Breast epithelium (tissue), 4 donors: ENCODE data around the gene MET. TPM values are rescaled to one million over a fixed set of nuclear protein-coding genes. Genes with fewer than 3 reads are reported as not detected.

Source experiments
- DNase-seq, 2 donors: peaks; one replicate each; pipeline ENCODE4 v3.0.0-alpha.2; 2019; ENCODE audit warnings: low spot score in 2 of 2
- H3K27ac ChIP-seq, 2 donors: fragments of 200-600 bp; sonication (generic) in 1 of 2; one replicate each; pipeline ENCODE4 v1.5.1; 2016 to 2019; ENCODE audit warnings: mild to moderate bottlenecking in 1 of 2
- H3K27me3 ChIP-seq, 2 donors: fragments of 200-600 bp; sonication (generic) in 1 of 2; one replicate each; pipeline versions ENCODE4 v1.5.1 to v1.6.0; 2017 to 2019; ENCODE audit warnings: control low read depth in 1 of 2, mild to moderate bottlenecking in 1 of 2
- H3K36me3 ChIP-seq: fragments of 200-600 bp; one replicate; pipeline ENCODE4 v1.5.1; 2019
- H3K4me1 ChIP-seq, 2 donors: fragments of 200-600 bp; sonication (generic); one replicate each; pipeline ENCODE4 v1.5.1; 2016 to 2019; ENCODE audit warnings: control low read depth in 1 of 2
- H3K4me3 ChIP-seq, 3 donors: fragments of 200-600 bp; sonication (generic); 1 replicate in 2 of 3; 2 replicates in 1 of 3; pipeline ENCODE4 v1.5.1; 2016 to 2019; ENCODE audit warnings: mild to moderate bottlenecking in 3 of 3, moderate library complexity in 2 of 3
- H3K9me3 ChIP-seq, 2 donors: fragments of 200-600 bp; sonication (generic) in 1 of 2; one replicate each; pipeline ENCODE4 v1.5.1; 2016 to 2019; ENCODE audit warnings: control low read depth in 1 of 2
- POLR2A ChIP-seq: fragments of 450-650 bp; IDR thresholded peaks from one replicate; pipeline ENCODE4 v1.6.1; 2016; ENCODE audit warnings: antibody characterized with exemption, mild to moderate bottlenecking, moderate library complexity
- POLR2AphosphoS5 ChIP-seq, 3 donors: sonication (generic); formaldehyde crosslinking; IDR thresholded peaks; one replicate each; pipeline ENCODE4 v1.6.1; 2017; ENCODE audit warnings: antibody characterized with exemption in 3 of 3
- intact Hi-C: fragments of 100-400 bp; cut with DNase I; formaldehyde crosslinking; loops from one replicate; pipeline ENCODE4 v1.15.1; 2023; ENCODE audit warnings: low total_unique reads
- total RNA-seq, 3 donors: library from RNA; depleted of rRNA; stranded (reverse); fragments of >200 nt; gene quantifications; one replicate each; pipeline ENCODE4 v1.1.0, GENCODE V29; 2016
- TF ChIP-seq, protein P1 (sequence below), 3 donors: fragments of 450-650 bp; IDR thresholded peaks; one replicate each; pipeline ENCODE4 v1.5.1; 2016 to 2017; ENCODE audit warnings: antibody characterized with exemption in 3 of 3, mild to moderate bottlenecking in 3 of 3, moderate library complexity in 3 of 3

The MET gene
- total RNA-seq, 3 donors from 2014 or later = 25.8 to 85.6 (median 40.6) TPM

DNA sequence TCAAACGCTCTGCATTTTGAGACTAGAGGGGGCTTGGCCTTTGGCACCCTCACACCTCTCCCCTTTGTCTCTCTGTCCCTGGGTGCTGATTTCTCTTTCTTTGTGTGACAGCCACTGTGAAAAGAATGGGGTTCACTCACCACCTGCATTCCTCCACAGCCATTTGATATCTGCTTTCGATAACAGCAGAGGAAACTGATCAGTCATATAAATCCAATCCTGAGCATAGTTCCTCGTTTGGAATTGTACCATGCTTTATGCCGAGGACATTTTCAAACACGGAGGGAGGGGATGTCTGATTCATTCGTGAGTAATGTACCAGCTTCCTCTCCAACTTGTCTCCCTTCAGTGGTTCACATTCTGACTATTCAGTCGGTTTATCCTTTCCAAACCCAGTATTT is 15.8 kb downstream of the MET start:
- Histone ChIP-seq H3K4me1 (peaks cover 0 to 4% of the 10 kb centered on the region in 2 donors), H3K27me3 (no peaks in the 10 kb centered on the region), H3K27ac (no peak overlapping the region), H3K4me3 (no peak overlapping the region), H3K36me3 (no peaks in the 10 kb centered on the region), H3K9me3 (no peaks in the 10 kb centered on the region)
- no peak for DNase-seq
- TF ChIP-seq POLR2AphosphoS5 (IDR thresholded peaks at IDR 0.05) = no peak
- no peak for TF ChIP-seq POLR2A
- TF ChIP-seq, protein P1, sequence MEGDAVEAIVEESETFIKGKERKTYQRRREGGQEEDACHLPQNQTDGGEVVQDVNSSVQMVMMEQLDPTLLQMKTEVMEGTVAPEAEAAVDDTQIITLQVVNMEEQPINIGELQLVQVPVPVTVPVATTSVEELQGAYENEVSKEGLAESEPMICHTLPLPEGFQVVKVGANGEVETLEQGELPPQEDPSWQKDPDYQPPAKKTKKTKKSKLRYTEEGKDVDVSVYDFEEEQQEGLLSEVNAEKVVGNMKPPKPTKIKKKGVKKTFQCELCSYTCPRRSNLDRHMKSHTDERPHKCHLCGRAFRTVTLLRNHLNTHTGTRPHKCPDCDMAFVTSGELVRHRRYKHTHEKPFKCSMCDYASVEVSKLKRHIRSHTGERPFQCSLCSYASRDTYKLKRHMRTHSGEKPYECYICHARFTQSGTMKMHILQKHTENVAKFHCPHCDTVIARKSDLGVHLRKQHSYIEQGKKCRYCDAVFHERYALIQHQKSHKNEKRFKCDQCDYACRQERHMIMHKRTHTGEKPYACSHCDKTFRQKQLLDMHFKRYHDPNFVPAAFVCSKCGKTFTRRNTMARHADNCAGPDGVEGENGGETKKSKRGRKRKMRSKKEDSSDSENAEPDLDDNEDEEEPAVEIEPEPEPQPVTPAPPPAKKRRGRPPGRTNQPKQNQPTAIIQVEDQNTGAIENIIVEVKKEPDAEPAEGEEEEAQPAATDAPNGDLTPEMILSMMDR (IDR thresholded peaks at IDR 0.05) = no peak
- intact Hi-C loops = loop anchor here (5.0 kb wide), 1 partner anchor 104 kb away; no protein-coding TSS in a partner anchor

DNA sequence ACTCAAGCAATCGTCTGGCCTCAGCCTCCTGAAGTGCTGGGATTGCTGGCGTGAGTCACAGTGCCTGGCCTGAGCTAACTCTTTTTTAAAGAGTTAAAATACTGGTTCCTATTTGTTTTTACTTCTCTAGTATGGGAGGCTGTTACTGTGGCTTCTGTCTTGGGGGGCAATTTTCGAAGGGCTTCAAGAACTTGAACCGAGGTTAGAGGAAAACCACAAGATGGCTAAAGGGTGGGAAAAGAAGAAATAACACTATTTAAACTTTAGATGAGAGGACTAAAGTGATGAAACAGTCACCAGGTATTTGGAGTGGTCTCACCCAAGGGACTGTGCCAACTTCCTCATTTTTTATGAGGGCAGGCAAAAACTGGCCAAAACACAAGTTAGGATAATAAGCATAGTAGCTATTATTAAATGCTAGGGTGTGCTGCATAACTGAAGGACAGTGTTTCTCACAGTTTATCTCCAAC is 17.8 kb downstream of the MET start:
- no peaks in the 10 kb centered on the region for H3K36me3 ChIP-seq
- intact Hi-C loops = loop anchor here (5.0 kb wide), 1 partner anchor 102 kb away; no protein-coding TSS in a partner anchor
- no peak overlapping the region for H3K4me3 ChIP-seq
- TF ChIP-seq POLR2A (no peak), POLR2AphosphoS5 (IDR thresholded peaks at IDR 0.05) (no peak)
- TF ChIP-seq, protein P1 (IDR thresholded peaks at IDR 0.05) = no peak
- H3K27ac ChIP-seq = peak overlapping the region; percentile 8 to 56
- H3K27me3 ChIP-seq = no peaks in the 10 kb centered on the region
- peaks cover 0 to 4% of the 10 kb centered on the region in 2 donors for H3K4me1 ChIP-seq
- H3K9me3 ChIP-seq = no peaks in the 10 kb centered on the region
- no peak for DNase-seq

DNA sequence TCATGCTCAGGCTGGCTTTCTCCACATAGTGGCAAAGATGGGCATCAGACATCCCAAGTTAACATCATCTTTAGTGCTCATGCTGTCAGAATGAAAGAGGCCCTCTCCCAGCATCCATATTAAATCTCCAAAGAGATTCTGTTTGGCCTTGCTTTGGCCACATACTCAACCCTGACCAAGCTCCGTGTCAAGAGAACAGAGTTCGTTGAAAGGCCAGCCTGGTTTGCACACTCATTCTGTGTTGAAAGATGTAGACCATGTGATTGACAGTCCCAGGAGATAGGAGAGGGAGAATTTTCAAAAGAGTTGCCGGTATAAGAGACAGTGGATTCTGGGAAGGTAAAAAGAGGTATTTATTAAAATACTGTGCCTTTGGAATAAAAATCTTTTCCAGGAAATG is 19.7 kb downstream of the MET start:
- TF ChIP-seq, protein P1 (IDR thresholded peaks at IDR 0.05) = no peak
- TF ChIP-seq POLR2AphosphoS5 (IDR thresholded peaks at IDR 0.05) (no peak), POLR2A (no peak)

DNA sequence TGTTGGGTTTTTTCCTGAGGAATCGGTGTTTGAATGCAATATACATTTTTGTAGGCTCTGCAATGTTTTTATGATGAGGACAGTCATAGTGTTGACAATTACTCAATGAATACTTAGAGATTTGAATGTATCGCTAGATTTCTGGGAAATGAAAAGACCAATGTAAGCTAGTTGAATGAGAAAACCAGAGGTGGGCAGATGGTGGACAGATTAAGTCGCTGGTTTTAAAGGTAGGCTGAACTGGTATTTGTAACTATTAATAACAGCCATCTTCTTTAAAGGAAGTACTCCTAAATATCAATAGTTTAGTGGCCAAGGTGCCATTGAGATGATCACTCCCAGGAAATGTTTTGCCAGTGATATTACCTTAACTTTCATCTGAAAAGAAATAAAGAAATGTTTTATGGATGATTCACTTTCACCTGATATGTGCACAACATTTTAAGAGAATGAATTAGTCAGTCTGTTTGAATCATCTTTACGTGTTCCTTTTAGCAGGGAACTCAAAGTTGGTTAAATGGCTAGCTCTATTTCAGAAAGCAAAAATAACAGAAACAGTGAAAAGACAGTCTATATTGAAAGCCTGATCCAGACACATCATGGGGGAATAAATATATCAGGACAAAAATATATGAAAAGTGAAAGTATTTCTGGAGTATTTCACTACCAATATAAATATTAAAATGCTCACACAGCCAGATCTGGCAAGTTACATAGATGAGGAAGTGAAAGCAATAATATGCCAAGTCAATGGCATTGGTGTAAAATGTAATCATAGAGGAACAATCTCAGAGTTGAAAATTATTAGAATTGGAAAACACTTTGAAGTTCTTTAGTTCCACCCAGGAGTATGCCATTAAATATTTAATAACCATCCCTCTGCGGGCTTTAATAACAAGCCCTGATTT is 20.7 kb downstream of the MET start:
- Histone ChIP-seq H3K4me1 (peaks cover 0 to 4% of the 10 kb centered on the region in 2 donors), H3K36me3 (no peaks in the 10 kb centered on the region), H3K27me3 (no peaks in the 10 kb centered on the region), H3K4me3 (no peak overlapping the region), H3K27ac (peak overlapping the region; percentile 33 to 54), H3K9me3 (no peaks in the 10 kb centered on the region)
- intact Hi-C loops = no loop called here
- no peak for DNase-seq
- no peak for TF ChIP-seq POLR2AphosphoS5 (IDR thresholded peaks at IDR 0.05)
- TF ChIP-seq POLR2A = no peak
- TF ChIP-seq, protein P1 (IDR thresholded peaks at IDR 0.05) = no peak

More for the DNA sequence above, 19.7 kb downstream of the MET start:
- peak overlapping the region in 1 of 2 donors; percentile 6 for H3K27ac ChIP-seq
- H3K27me3 ChIP-seq = no peaks in the 10 kb centered on the region
- no peak overlapping the region for H3K4me3 ChIP-seq
- H3K4me1 ChIP-seq = peaks cover 0 to 4% of the 10 kb centered on the region in 2 donors
- DNase-seq = no peak
- intact Hi-C loops = no loop called here
- H3K9me3 ChIP-seq = no peaks in the 10 kb centered on the region
- no peaks in the 10 kb centered on the region for H3K36me3 ChIP-seq

DNA sequence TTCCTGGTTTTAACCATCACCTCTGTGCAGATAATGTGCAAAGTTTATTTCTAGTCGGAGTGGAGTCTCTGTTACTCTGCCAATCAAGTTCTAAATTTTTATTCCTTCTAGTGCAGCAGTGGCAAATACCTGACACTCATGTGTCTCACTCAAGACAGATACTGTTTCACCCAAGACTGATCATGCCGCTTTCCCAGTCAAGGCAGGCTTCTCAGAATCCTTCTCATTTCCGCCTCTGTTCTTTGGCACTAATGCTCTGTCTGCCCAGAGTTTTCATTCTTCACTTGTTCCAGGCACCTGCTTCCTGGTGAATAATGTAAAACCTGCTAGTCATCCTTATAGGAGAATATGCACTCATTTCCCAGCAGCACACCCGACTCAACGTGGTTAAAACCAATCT is 24.7 kb downstream of the MET start:
- TF ChIP-seq, protein P1 (IDR thresholded peaks at IDR 0.05) = no peak
- no peak for TF ChIP-seq POLR2A
- no peak for TF ChIP-seq POLR2AphosphoS5 (IDR thresholded peaks at IDR 0.05)
- H3K27ac ChIP-seq = no peak overlapping the region
- intact Hi-C loops = no loop called here

More for the DNA sequence above, 24.7 kb downstream of the MET start:
- H3K4me1 ChIP-seq = no peaks in the 10 kb centered on the region
- no peaks in the 10 kb centered on the region for H3K9me3 ChIP-seq
- no peaks in the 10 kb centered on the region for H3K36me3 ChIP-seq
- no peak for DNase-seq
- H3K27me3 ChIP-seq = no peaks in the 10 kb centered on the region
- no peak overlapping the region for H3K4me3 ChIP-seq
